GM12878 (cell line): ENCODE results near the gene SHLD1. TPM values are rescaled to one million over a fixed set of nuclear protein-coding genes. Genes with fewer than 3 reads are reported as not detected.

Experiments used
- ATF2 ChIP-seq: IDR thresholded peaks from 2 replicates; pipeline ENCODE4 v1.6.1; 2012; ENCODE audit warnings: low read length, inconsistent platforms
- BACH1 ChIP-seq: fragments of 450-650 bp; IDR thresholded peaks from 2 replicates; pipeline ENCODE4 v1.6.1; 2017; ENCODE audit warnings: mild to moderate bottlenecking, borderline replicate concordance
- BCL11A ChIP-seq: IDR thresholded peaks from 2 replicates; pipeline ENCODE4 v1.6.1; 2011; ENCODE audit warnings: low read depth, low read length
- BHLHE40 ChIP-seq, 2 experiments: fragments of 450-650 bp in 1 of 2; IDR thresholded peaks; 2 replicates each; pipeline ENCODE4 v1.6.1; 2011 to 2017; ENCODE audit warnings: low read depth in 2 of 2, borderline replicate concordance in 1 of 2, improper control_type of control experiment in 1 of 2, low read length in 1 of 2, mild to moderate bottlenecking in 1 of 2
- CHD4 ChIP-seq: fragments of 200-600 bp; sonication (generic); IDR thresholded peaks from 2 replicates; pipeline ENCODE4 v1.6.1; 2016; ENCODE audit warnings: mild to moderate bottlenecking
- CUX1 ChIP-seq: IDR thresholded peaks from 2 replicates; pipeline ENCODE4 v1.6.1; 2012; ENCODE audit warnings: improper control_type of control experiment, low read depth, low read length; ENCODE audit not compliant: insufficient replicate concordance
- EP300 ChIP-seq, 2 experiments: fragments of 150-350 bp in 1 of 2; IDR thresholded peaks; 2 replicates each; pipeline ENCODE4 v1.6.1; 2011 to 2012; ENCODE audit warnings: low read depth in 2 of 2, low read length in 2 of 2, borderline replicate concordance in 1 of 2, improper control_type of control experiment in 1 of 2, inconsistent platforms in 1 of 2; ENCODE audit not compliant: control insufficient read depth in 1 of 2
- GATAD2B ChIP-seq: fragments of 450-650 bp; conservative IDR thresholded peaks from 2 replicates; pipeline ENCODE4 v1.6.1; 2017; ENCODE audit warnings: low read depth, mild to moderate bottlenecking, moderate library complexity
- IKZF1 ChIP-seq: fragments of 450-650 bp; conservative IDR thresholded peaks from 2 replicates; pipeline ENCODE4 v1.6.1; 2017; ENCODE audit warnings: antibody characterized with exemption, mild to moderate bottlenecking
- IRF3 ChIP-seq: fragments of 450-650 bp; IDR thresholded peaks from 2 replicates; pipeline ENCODE4 v1.6.1; 2014; ENCODE audit warnings: mild to moderate bottlenecking
- IRF5 ChIP-seq: fragments of 450-650 bp; IDR thresholded peaks from 2 replicates; pipeline ENCODE4 v1.6.1; 2017; ENCODE audit warnings: borderline replicate concordance
- JUND ChIP-seq: IDR thresholded peaks from 2 replicates; pipeline ENCODE4 v1.6.1; 2012; ENCODE audit warnings: low read depth, mild to moderate bottlenecking, low read length, improper control_type of control experiment, moderate library complexity
- MXI1 ChIP-seq: fragments of 150-350 bp; IDR thresholded peaks from 2 replicates; pipeline ENCODE4 v1.6.1; 2011; ENCODE audit warnings: low read depth, mild to moderate bottlenecking, inconsistent platforms, low read length, improper control_type of control experiment
- PAX8 ChIP-seq: fragments of 450-650 bp; IDR thresholded peaks from 2 replicates; pipeline ENCODE4 v1.6.1; 2017; ENCODE audit warnings: mild to moderate bottlenecking, moderate library complexity
- RB1 ChIP-seq: fragments of 450-650 bp; formaldehyde crosslinking; IDR thresholded peaks from 2 replicates; pipeline ENCODE4 v1.6.1; 2017; ENCODE audit warnings: mild to moderate bottlenecking, borderline replicate concordance
- RCOR1 ChIP-seq: conservative IDR thresholded peaks from 2 replicates; pipeline ENCODE4 v1.6.1; 2012; ENCODE audit warnings: low read depth, low read length, improper control_type of control experiment
- RUNX3 ChIP-seq: IDR thresholded peaks from 2 replicates; pipeline ENCODE4 v1.6.1; 2012; ENCODE audit warnings: low read length, inconsistent platforms
- SP1 ChIP-seq: IDR thresholded peaks from one replicate; pipeline ENCODE4 v1.6.1; 2011; ENCODE audit warnings: low read depth, low read length
- SRF ChIP-seq, 2 experiments: IDR thresholded peaks; 2 replicates each; pipeline ENCODE4 v1.6.1; 2011; ENCODE audit warnings: low read depth in 2 of 2, low read length in 2 of 2, mild to moderate bottlenecking in 1 of 2, moderate library complexity in 1 of 2
- YBX1 ChIP-seq: fragments of 450-650 bp; IDR thresholded peaks from 2 replicates; pipeline ENCODE4 v1.6.1; 2016; ENCODE audit warnings: antibody characterized with exemption
- ZNF384 ChIP-seq: IDR thresholded peaks from 2 replicates; pipeline ENCODE4 v1.6.1; 2012; ENCODE audit warnings: low read depth, mild to moderate bottlenecking, low read length, improper control_type of control experiment, borderline replicate concordance
- polyA plus RNA-seq, 11 experiments: library from polyadenylated mRNA; depleted of rRNA in 4 of 11; unstranded in 6 of 11; stranded (reverse) in 5 of 11; fragments of >200 nt; fragmentation: Nextera tagmentation in 4 of 11; fragmentation: Illumina TruSeq in 1 of 11; extraction: Ambion mirVana in 4 of 11; extraction: Trizol in 1 of 11; gene quantifications; 1 replicate in 1 of 11; 2 replicates in 10 of 11; pipeline versions ENCODE4 v1.2.1 to v1.2.3, GENCODE V29; 2011 to 2016; ENCODE audit warnings: inconsistent platforms in 2 of 11, missing spikeins in 2 of 11, low read depth in 1 of 11
- total RNA-seq, 4 experiments: library from RNA; depleted of rRNA in 3 of 4; stranded (reverse); fragments of >200 nt in 3 of 4; fragmentation: Illumina TruSeq in 1 of 4; extraction: Trizol in 1 of 4; gene quantifications; 2 replicates each; pipeline versions ENCODE4 v1.2.1 to v1.2.3, GENCODE V29; 2013 to 2021

The SHLD1 gene
- total and polyA plus RNA-seq, 10 of the 15 experiments (the other 5 are each of a cell fraction or from before 2014, with no cell fraction given): 10.8 to 70.9 (median 25.4) TPM

- TF ChIP-seq CUX1 (peak; percentile 59), IRF3 (no peak), RCOR1 (no peak), ZNF384 (no peak), MXI1 (no peak; the same call in 1 of the 2 replicates), BACH1 (no peak), SP1 (no peak), ATF2 (no peak), IRF5 (no peak), YBX1 (no peak), JUND (no peak), SRF (IDR thresholded peaks at IDR 0.05; ENCODE audit: low read depth in 2 of 2, low read length in 2 of 2) (peak; percentile 23 to 43; a peak in 2 of 4 replicates), CHD4 (no peak), EP300 (IDR thresholded peaks at IDR 0.05; ENCODE audit: borderline replicate concordance in 1 of 2, control insufficient read depth in 1 of 2, low read depth in 2 of 2, low read length in 2 of 2) (no peak), RB1 (no peak), RUNX3 (peak; percentile 66), IKZF1 (peak; percentile 75), PAX8 (no peak), BHLHE40 (IDR thresholded peaks at IDR 0.05; ENCODE audit: borderline replicate concordance in 1 of 2, low read depth in 2 of 2, low read length in 1 of 2) (no peak), GATAD2B (no peak), BCL11A (no peak)
These were observed at the start of gene SHLD1 (continued) for GRCh38 chr20:5749952-5750779.
